ENCODE results near the gene CNNM1. TPM values are rescaled to one million over a fixed set of nuclear protein-coding genes. Genes with fewer than 3 reads are reported as not detected.

CNNM1 gene
- under 0.01 TPM in 1 of 2 replicates, not detected in the other for total RNA-seq

DNA sequence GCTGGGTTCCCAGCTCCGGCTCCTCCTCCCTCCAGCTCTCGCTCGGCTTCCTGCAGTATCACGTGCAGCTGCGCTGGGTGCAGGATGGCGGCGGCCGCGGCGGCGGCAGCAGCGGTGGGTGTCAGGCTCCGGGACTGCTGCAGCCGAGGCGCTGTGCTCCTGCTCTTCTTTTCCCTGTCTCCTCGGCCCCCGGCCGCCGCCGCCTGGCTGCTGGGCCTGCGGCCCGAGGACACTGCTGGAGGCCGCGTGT is at the start of gene CNNM1:
CNNM1 (plus strand) TSS at position 53 of the 250 bp plus-strand sequence; CDS start at position 85, 32 bp downstream.

GRCh38 chr10:99430451-99431189 is 101.5 kb downstream of the CNNM1 start, which contains the start of gene GOT1:
TSS of gene GOT1 (minus strand) at chr10:99430624. CDS start at chr10:99430565, 59 bp downstream.

Other genes starting within 250 kb of the CNNM1 start
- not detected in 2 replicates for gene HPSE2, start 93.5 kb upstream of the CNNM1 start, total RNA-seq
- 19.5 and 20.4 TPM in 2 replicates for gene GOT1, start 101.3 kb downstream of the CNNM1 start, total RNA-seq
- under 0.01 TPM in 1 of 2 replicates, not detected in the other for gene NKX2-3, start 203.6 kb downstream of the CNNM1 start, total RNA-seq

Data from bladder microvascular endothelial cell (primary cell).